RPMI7951 (cell line): ENCODE results near the gene NMNAT1. TPM values are rescaled to one million over a fixed set of nuclear protein-coding genes. Genes with fewer than 3 reads are reported as not detected.
A peak's percentile ranks its signal among the peaks of the same experiment; 100 is the strongest.
"Not testable (repeated sequence)": the region's sequence is repeated elsewhere in the genome, so short reads cannot be mapped to it uniquely, and the experiment has no call there.

Source experiments
- DNase-seq: peaks from one replicate; pipeline ENCODE4 v3.0.0-alpha.2; 2012; ENCODE audit warnings: low read depth
- total RNA-seq: library from RNA; depleted of rRNA; stranded (reverse); fragments of >200 nt; shearing (Covaris generic); gene quantifications from 2 replicates; pipeline ENCODE4 v1.2.3, GENCODE V29; 2014; rRNA removed

The NMNAT1 gene
- total RNA-seq, 1 experiment from 2014 or later: 7.6 TPM

DNA sequence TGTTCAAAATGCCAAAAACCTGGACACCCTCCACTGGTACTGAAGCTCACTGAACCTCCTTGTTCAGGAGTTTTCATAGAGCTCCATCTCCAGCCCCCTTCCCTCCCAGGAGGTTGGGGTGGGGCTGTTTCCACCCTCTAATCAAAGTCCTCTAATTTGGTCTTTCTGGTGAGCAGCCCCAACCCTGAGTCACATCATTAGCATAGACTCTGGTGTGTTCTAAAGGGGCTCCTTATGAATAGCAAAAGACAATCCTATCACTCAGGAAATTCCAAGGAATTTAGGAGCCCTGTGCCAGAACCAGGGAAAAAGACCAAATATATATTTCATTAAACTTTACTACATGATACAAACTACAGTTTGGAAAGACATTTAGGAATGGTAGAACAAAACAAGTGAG lies 76.3 kb downstream of the NMNAT1 start:
- no peak for DNase-seq

DNA sequence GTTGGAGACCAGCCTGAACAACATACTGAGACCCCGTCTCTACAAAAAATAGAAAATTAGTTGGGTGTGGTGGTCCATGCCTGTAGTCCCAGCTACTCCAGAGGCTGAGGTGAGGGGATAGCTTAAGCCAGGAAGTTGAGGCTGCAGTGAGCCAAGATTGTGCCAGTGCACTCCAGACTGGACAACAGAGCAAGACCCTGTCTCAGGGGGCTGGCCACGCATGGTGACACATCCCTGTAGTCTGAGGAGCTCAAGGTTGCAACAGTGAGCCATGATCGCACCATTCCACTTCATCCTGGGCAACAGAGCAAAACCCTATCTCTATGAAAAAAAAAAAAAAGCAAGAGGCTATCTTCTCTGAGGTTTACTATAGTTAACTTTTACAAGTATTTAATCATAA lies 76.8 kb downstream of the NMNAT1 start:
- no peak for DNase-seq

- DNase-seq: not testable (repeated sequence)
Measured at GRCh38 chr1:10020678-10021077, 77.4 kb downstream of the NMNAT1 start.

GRCh38 chr1:10021992-10022391 lies 78.7 kb downstream of the NMNAT1 start:
- not testable (repeated sequence) for DNase-seq

DNA sequence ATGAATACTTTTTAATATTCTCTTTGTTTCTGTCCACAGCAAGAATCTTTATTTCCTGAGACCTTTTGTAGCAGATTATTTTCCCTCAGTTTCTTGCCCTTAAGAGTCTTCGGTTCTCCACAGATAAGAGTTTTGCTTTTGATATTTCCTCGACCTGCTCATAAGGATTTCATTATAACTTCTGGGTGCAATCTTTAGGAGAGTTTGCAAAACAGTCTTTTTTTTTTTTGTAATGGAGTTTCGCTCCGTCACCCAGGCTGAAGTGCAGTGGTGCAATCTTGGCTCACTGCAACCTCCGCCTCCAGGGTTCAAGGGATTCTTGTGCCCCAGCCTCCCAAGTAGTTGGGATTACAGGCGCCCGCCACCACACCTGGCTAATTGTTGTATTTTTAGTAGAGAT lies 79.4 kb downstream of the NMNAT1 start:
- DNase-seq: no peak

GRCh38 chr1:10025354-10025753 lies 82.1 kb downstream of the NMNAT1 start:
- DNase-seq: no peak

GRCh38 chr1:10027027-10027426 lies 83.8 kb downstream of the NMNAT1 start:
- DNase-seq: no peak

DNA sequence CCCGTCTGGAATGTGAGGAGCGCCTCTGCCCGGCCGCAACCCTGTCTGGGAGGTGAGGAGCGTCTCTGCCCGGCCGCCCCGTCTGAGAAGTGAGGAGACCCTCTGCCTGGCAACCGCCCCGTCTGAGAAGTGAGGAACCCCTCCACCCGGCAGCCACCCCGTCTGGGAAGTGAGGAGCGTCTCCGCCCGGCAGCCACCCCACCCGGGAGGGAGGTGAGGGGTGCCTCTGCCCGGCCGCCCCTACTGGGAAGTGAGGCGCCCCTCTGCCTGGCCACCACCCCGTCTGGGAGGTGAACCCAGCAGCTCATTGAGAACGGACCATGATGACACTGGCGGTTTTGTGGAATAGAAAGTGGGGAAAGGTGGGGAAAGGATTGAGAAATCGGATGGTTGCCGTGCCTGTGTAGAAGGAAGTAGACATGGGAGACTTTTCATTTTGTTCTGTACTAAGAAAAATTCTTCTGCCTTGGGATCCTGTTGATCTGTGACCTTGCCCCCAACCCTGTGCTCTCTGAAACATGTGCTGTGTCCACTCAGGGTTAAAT lies 85.8 kb downstream of the NMNAT1 start:
- not testable (repeated sequence) for DNase-seq

- peak; percentile 35 for DNase-seq
Measured at GRCh38 chr1:10031461-10031860, 88.2 kb downstream of the NMNAT1 start.

- DNase-seq: peak; percentile 96
Measured at GRCh38 chr1:10032590-10033358, 89.5 kb downstream of the NMNAT1 start, which contains the start of gene UBE4B. Gene UBE4B, plus strand, starts transcription at chr1:10032958. Its CDS starts 713 bp downstream, at chr1:10033671.

DNA sequence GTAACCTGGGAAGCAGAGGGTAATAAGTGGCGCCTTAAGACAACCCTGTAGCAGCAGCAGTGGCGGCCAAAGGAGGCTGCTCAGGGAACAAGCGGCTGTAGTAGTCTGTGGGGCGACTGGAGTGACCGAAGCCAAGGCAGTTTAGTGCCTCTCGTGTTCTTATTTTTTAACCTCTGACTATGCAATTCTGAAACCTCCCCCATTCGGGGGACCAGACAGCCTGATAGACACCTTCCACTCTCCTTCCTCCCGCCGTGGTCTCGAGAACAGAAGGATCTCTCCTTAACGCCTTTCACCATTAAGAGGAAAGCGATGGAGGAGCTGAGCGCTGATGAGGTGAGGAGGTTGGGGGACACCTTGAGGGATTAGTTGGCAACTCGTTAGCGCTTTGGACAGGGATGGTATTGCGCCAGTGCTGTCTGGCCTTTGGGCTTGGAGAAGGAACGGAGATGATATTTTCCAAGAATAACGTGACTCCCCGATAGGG lies 90.1 kb downstream of the NMNAT1 start:
- peak; percentile 36 for DNase-seq

Other genes starting within 250 kb of the NMNAT1 start
- 48.3 and 53.6 TPM in 2 replicates for gene CLSTN1, start 119.5 kb upstream of the NMNAT1 start, total RNA-seq
- gene CTNNBIP1, start 33.2 kb upstream of the NMNAT1 start, total RNA-seq: 30.6 and 37.0 TPM in 2 replicates
- 61.9 and 72.8 TPM in 2 replicates for gene LZIC, start 84 bp upstream of the NMNAT1 start, total RNA-seq
- gene RBP7, start 53.8 kb downstream of the NMNAT1 start, total RNA-seq: not detected in 2 replicates
- gene UBE4B, start 89.5 kb downstream of the NMNAT1 start, total RNA-seq: 29.1 and 33.5 TPM in 2 replicates